ENCODE measurements around the gene CELF2.

GRCh38 chr10:11290156-11290890, 272.7 kb downstream of the CELF2 start:
- TF ChIP-seq CTCF (IDR thresholded peaks at IDR 0.05) (no peak), POLR2A (IDR thresholded peaks at IDR 0.05) (no peak)

Data from body of pancreas (tissue), 4 donors.